Measurements from ENCODE around the gene NR2F1-AS1.
A peak's percentile ranks its signal among the peaks of the same experiment; 100 is the strongest.

NR2F1-AS1 gene

GRCh38 chr5:93572608-93573353 is 8.2 kb downstream of the NR2F1-AS1 start:
- peak; percentile 68 for DNase-seq (ENCODE audit: low read depth, low spot score)
- TF ChIP-seq CTCF (IDR thresholded peaks at IDR 0.05; ENCODE audit: low read depth, low read length): no peak
- H3K4me3 ChIP-seq (ENCODE audit: low read depth, low read length): peak overlapping the region; percentile 12
- in situ Hi-C loops (cut with HindIII; ENCODE audit: low sequenced_read_pairs): no loop called here

- in situ Hi-C loops (cut with HindIII; ENCODE audit: low sequenced_read_pairs): no loop called here
- no peak overlapping the region for H3K4me3 ChIP-seq (ENCODE audit: low read depth, low read length)
- peak; percentile 38 for DNase-seq (ENCODE audit: low read depth, low spot score)
- TF ChIP-seq CTCF (IDR thresholded peaks at IDR 0.05; ENCODE audit: low read depth, low read length): no peak
Observed at GRCh38 chr5:93572101-93572607, 8.9 kb downstream of the NR2F1-AS1 start.

DNA sequence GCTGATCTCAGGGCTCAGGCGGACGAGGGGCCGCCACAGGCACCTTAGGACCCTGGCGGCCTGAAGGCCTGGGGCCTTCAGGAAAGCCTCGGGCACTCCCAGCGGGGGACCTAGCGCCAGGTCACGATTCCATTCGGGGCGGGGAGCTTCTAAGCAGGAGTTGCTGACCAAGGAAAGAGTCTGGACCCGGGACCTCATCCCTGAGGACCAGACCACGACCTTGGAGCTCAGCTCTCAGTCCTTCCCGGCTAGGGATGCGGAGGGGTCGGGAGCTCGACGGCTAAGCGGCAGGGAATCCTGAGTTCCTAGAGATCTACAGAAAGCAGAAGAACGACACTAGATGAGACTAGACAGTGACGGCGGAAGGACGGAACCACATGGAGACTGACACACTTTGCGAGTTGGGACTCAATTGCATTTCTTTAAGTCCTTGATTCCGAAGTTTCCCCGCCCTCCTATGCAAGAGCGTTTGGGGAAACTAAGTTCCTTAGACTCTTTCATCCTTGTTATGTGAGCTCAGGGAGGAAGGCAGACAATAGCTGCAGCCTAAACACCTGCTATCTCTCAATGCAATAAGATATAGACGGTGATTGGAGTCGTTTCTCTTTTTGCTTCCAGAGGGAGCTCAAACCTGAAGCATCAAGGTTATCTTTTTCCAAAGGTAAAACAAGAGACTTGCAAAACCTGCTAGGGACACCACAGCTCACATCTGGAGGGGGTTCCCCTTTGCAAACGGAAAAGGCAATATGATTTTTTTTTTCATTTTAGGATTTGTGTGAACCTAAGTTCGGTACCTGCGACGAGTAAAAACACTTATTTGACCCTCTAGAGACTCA is 9.7 kb downstream of the NR2F1-AS1 start:
- H3K4me3 ChIP-seq (ENCODE audit: low read depth, low read length): no peak overlapping the region
- in situ Hi-C loops (cut with HindIII; ENCODE audit: low sequenced_read_pairs): no loop called here
- TF ChIP-seq CTCF (IDR thresholded peaks at IDR 0.05; ENCODE audit: low read depth, low read length): no peak
- peak; percentile 36 for DNase-seq (ENCODE audit: low read depth, low spot score)

DNA sequence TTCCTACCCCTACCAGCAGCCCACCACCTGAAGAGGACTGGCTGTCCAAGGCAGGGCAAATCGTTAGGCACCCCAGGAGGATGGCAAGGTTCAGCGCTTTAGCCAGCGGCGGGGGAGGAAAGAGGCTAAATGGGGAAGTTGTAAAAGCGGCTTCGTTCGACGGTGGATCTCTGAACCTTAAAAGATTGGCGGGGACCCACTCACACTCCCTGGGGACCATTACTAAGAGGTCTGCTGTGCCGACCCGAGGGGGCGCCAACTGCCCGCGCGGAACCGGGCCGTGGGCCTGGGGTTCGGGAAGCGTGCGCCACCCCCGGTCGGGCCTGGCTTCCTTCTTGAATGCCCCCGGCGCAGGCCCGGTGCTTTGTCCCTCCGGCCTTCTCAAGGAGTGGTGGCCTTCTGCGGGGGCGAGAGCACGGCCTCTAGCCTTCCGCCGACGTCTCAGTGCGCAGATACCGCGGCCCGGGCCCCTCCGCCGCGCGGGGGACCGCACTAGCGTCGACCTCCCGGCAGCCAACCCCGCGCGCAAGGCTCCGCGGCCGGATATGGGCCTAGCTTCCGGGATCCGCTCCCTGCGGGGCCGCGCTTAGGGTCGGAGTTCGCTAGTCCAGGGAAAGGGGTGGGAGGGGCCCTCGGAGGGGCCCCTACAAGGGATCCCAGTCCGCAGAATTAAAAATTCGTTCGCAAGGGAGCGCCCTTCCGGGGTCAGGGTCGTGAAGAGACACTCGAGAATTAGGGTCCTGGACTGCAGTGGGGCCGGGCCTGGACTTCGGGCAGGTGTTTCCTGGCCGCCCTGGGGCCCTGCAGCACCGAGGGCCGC is 10.5 kb downstream of the NR2F1-AS1 start:
- no peak for TF ChIP-seq CTCF (IDR thresholded peaks at IDR 0.05; ENCODE audit: low read depth, low read length)
- H3K4me3 ChIP-seq (ENCODE audit: low read depth, low read length): no peak overlapping the region
- peak; percentile 23 for DNase-seq (ENCODE audit: low read depth, low spot score)
- in situ Hi-C loops (cut with HindIII; ENCODE audit: low sequenced_read_pairs): no loop called here

DNA sequence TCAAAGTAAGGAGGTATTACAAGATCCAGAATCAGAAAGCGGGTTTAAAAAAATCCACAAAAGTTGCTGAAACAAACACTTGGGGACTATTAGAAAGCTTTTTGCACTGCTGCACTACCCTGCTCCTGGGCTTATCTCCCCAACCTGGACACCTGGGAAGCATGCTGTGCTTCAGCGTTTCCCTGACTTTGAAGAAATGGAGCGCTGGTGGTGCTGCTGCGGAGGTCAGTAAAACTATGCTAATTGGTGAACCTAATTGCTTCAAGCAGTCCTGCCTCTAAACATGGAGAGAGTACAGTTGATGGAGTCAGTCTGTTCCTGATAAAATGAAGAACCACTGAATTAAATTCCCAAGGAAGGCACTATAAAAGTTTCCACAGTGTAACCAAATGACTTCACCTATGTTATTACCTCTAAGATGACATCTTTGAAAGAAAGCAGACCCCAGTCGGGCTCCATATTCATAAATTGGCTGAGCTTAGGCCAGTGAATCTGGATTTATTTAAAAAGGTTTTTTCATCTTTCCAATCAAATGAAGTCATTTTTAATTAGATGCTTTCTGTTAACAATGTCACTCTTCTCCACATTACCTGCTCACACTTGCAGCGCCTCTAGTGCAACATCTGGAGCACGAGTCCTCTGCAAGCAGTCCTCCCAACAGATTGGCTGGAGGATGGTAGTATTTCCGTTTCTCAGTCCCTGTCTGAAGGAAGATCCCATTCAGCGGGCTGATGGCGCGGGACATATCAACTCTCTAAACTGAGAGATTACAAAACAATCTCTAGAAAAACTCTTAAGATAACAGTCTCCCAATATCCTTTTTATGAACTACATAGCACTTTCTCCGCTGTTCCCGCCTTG is 11.5 kb downstream of the NR2F1-AS1 start:
- peak; percentile 21 for DNase-seq (ENCODE audit: low read depth, low spot score)
- in situ Hi-C loops (cut with HindIII; ENCODE audit: low sequenced_read_pairs): no loop called here
- no peak for TF ChIP-seq CTCF (IDR thresholded peaks at IDR 0.05; ENCODE audit: low read depth, low read length)
- no peak overlapping the region for H3K4me3 ChIP-seq (ENCODE audit: low read depth, low read length)

Measured in astrocyte of the spinal cord (primary cell).